B cell (primary cell): Measurements from ENCODE around the gene TANGO6. TPM values are rescaled to one million over a fixed set of nuclear protein-coding genes. Genes with fewer than 3 reads are reported as not detected.
A peak's percentile ranks its signal among the peaks of the same experiment; 100 is the strongest.

Experiments
- ATAC-seq: fragments of 200-7000 bp; cut with Tn5 transposase; one replicate; pipeline ENCODE4 v1.10.0; 2021; ENCODE audit warnings: low read depth, mild to moderate bottlenecking, moderate number of reproducible peaks, moderate library complexity
- CTCF ChIA-PET: fragments of 350-600 bp; sonication (Branson Sonifier 250); formaldehyde crosslinking; loops from one replicate; lab custom pipeline; 2021; ENCODE audit warnings: antibody characterized with exemption, inconsistent platforms; lab: Charles Lee
- POLR2A ChIA-PET: fragments of 350-600 bp; sonication (Branson Sonifier 250); formaldehyde crosslinking; loops from one replicate; lab custom pipeline; 2021; ENCODE audit warnings: antibody characterized with exemption; lab: Charles Lee
- DNase-seq: peaks from one replicate; pipeline ENCODE4 v3.0.0; 2013
- H2AFZ ChIP-seq: 2 replicates; pipeline ENCODE4 v1.6.1; 2012; ENCODE audit warnings: mild to moderate bottlenecking, low read depth, low read length; ENCODE audit not compliant: insufficient read depth, poor library complexity, severe bottlenecking
- H3K27ac ChIP-seq, 2 donors: 1 replicate in 1 of 2; 2 replicates in 1 of 2; pipeline ENCODE4 v1.5.1; 2012 to 2013; ENCODE audit warnings: low read length in 2 of 2, mild to moderate bottlenecking in 2 of 2, moderate library complexity in 1 of 2
- H3K27me3 ChIP-seq, 4 experiments: fragments of 200-600 bp in 1 of 4; sonication (generic) in 1 of 4; replicated peaks in 1 of 4; 1 replicate in 2 of 4; 2 replicates in 2 of 4; pipeline versions ENCODE4 v1.6.1 to v1.7.0; 2013 to 2016; ENCODE audit warnings: low read length in 3 of 4, mild to moderate bottlenecking in 2 of 4, mixed read lengths in 1 of 4, moderate library complexity in 1 of 4; ENCODE audit not compliant: insufficient read depth in 4 of 4, control insufficient read depth in 3 of 4; ENCODE audit errors: control extremely low read depth in 1 of 4
- H3K36me3 ChIP-seq, 2 experiments: replicated peaks in 1 of 2; 1 replicate in 1 of 2; 2 replicates in 1 of 2; pipeline versions ENCODE4 v1.6.1 to v1.7.1; 2013; ENCODE audit warnings: low read length in 1 of 2; ENCODE audit not compliant: insufficient read depth in 2 of 2, control insufficient read depth in 1 of 2; ENCODE audit errors: control extremely low read depth in 1 of 2, extremely low read depth in 1 of 2
- H3K4me1 ChIP-seq, 2 donors: fragments of 200-600 bp in 1 of 2; sonication (generic) in 1 of 2; 1 replicate in 1 of 2; 2 replicates in 1 of 2; pipeline versions ENCODE4 v1.5.1 to v1.6.1; 2013 to 2017; ENCODE audit warnings: low read length in 2 of 2; ENCODE audit not compliant: control insufficient read depth in 2 of 2, insufficient read depth in 2 of 2
- H3K4me2 ChIP-seq: replicated peaks from 2 replicates; pipeline ENCODE3; 2012; ENCODE audit warnings: mild to moderate bottlenecking, low read depth, low read length; ENCODE audit not compliant: poor library complexity, severe bottlenecking
- H3K4me3 ChIP-seq, 5 experiments: fragments of 200-600 bp in 1 of 5; sonication (generic) in 1 of 5; 1 replicate in 3 of 5; 2 replicates in 2 of 5; pipeline versions ENCODE4 v1.5.1 to v1.7.0; 2011 to 2016; ENCODE audit warnings: low read length in 4 of 5, mild to moderate bottlenecking in 4 of 5, low read depth in 2 of 5, control low read depth in 1 of 5, moderate library complexity in 1 of 5; ENCODE audit not compliant: insufficient read depth in 1 of 5; ENCODE audit errors: control extremely low read depth in 1 of 5, extremely low read depth in 1 of 5
- H3K79me2 ChIP-seq: fragments of 200-600 bp; sonication (generic); one replicate; pipeline ENCODE4 v1.6.0; 2016; ENCODE audit warnings: low read length; ENCODE audit not compliant: control insufficient read depth, insufficient read depth
- H3K9ac ChIP-seq: fragments of 200-600 bp; sonication (generic); 2 replicates; pipeline ENCODE4 v1.6.1; 2017; ENCODE audit warnings: mild to moderate bottlenecking, low read length, moderate library complexity
- H3K9me3 ChIP-seq, 3 donors: one replicate each; pipeline versions ENCODE4 v1.6.1 to v1.7.1; 2013; ENCODE audit warnings: low read length in 2 of 3; ENCODE audit not compliant: control insufficient read depth in 2 of 3, insufficient read depth in 1 of 3; ENCODE audit errors: control extremely low read depth in 1 of 3
- H4K20me1 ChIP-seq: 2 replicates; pipeline ENCODE4 v1.6.0; 2012; ENCODE audit warnings: mild to moderate bottlenecking, low read length; ENCODE audit not compliant: insufficient read depth, control insufficient read depth, poor library complexity, severe bottlenecking
- H3K27ac Mint-ChIP-seq: one replicate; pipeline ENCODE4 v1.8.0; 2021; ENCODE audit warnings: mixed read lengths
- H3K27me3 Mint-ChIP-seq: one replicate; pipeline ENCODE4 v1.8.0; 2021; ENCODE audit warnings: mixed read lengths
- H3K4me1 Mint-ChIP-seq: one replicate; pipeline ENCODE4 v1.8.0; 2021; ENCODE audit warnings: mixed read lengths
- H3K4me3 Mint-ChIP-seq: one replicate; pipeline ENCODE4 v1.8.0; 2021; ENCODE audit warnings: mixed read lengths
- H3K9me3 Mint-ChIP-seq: one replicate; pipeline ENCODE4 v1.8.0; 2022; ENCODE audit warnings: mixed read lengths; ENCODE audit not compliant: insufficient read depth
- CTCF ChIP-seq: fragments of 200-600 bp; IDR thresholded peaks from one replicate; pipeline ENCODE4 v1.8.0; 2022; ENCODE audit warnings: antibody characterized with exemption, mild to moderate bottlenecking
- EZH2 ChIP-seq: IDR thresholded peaks from 2 replicates; pipeline ENCODE4 v1.6.1; 2012; ENCODE audit warnings: borderline replicate concordance, low read depth, mild to moderate bottlenecking, moderate library complexity, low read length; ENCODE audit not compliant: insufficient read depth, poor library complexity, severe bottlenecking
- WGBS: methylation state at CpG from one replicate; pipeline ENCODE4 v1.1.5; 2013; ENCODE audit warnings: missing lambda C conversion rate; ENCODE audit not compliant: insufficient coverage; 5-methylcytosine and 5-hydroxymethylcytosine counted together
- intact Hi-C: fragments of 100-400 bp; cut with micrococcal nuclease; formaldehyde crosslinking; loops from one replicate; pipeline ENCODE4 v1.10.0; 2022
- polyA plus RNA-seq: library from polyadenylated mRNA; depleted of rRNA; stranded (reverse); fragments of >200 nt; gene quantifications from 2 replicates; pipeline ENCODE4 v1.2.3, GENCODE V29; 2012
- total RNA-seq, 2 donors: library from RNA; stranded (reverse); fragments of 120-200 nt in 1 of 2; gene quantifications; 1 replicate in 1 of 2; 2 replicates in 1 of 2; pipeline versions ENCODE4 v1.2.3 to v1.2.4, GENCODE V29; 2013 to 2022

Gene TANGO6
- total and polyA plus RNA-seq, 2 donors (not counting 1 experiment from before 2014, with no cell fraction given): 8.0 to 42.8 TPM

- Histone ChIP-seq H3K79me2 (no peaks in the 10 kb centered on the region), H4K20me1 (peaks cover 71% of the 10 kb centered on the region), H3K4me3 (no peak overlapping the region), H3K27me3 (peaks cover 0 to 9% (median 4%) of the 10 kb centered on the region in 4 experiments), H3K4me1 (peaks cover 5 to 6% of the 10 kb centered on the region in 2 donors), H3K9ac (no peak overlapping the region), H3K27ac (no peak overlapping the region), H3K36me3 (peaks cover 1 to 41% of the 10 kb centered on the region in 2 experiments), H2AFZ (no peak overlapping the region), H3K9me3 (no peaks in the 10 kb centered on the region), H3K4me2 (no peak overlapping the region)
- DNase-seq (peak; percentile 51), ATAC-seq (peak; percentile 67)
- Mint-ChIP-seq H3K27me3 (peaks cover 10% of the 10 kb centered on the region), H3K4me3 (no peak overlapping the region), H3K9me3 (no peaks in the 10 kb centered on the region), H3K27ac (no peak overlapping the region), H3K4me1 (peaks cover 2% of the 10 kb centered on the region)
- intact Hi-C loops: no loop called here
- TF ChIP-seq EZH2: no peak
- TF ChIP-seq CTCF: peak; percentile 73
- POLR2A ChIA-PET: no interaction called here
- CTCF ChIA-PET: interaction anchor here (0.6 to 2.8 kb wide), 8 partner anchors 11 to 247 kb away, joined by 3 to 9 read pairs (median 4); partner anchors contain the start of genes CHTF8 and UTP4
- WGBS: 81% methylated on average over 6 of the region's 6 CpGs
Measured at GRCh38 chr16:69112285-69113129, 269.2 kb downstream of the TANGO6 start.

- no peak for ATAC-seq
- Mint-ChIP-seq H3K27me3 (peaks cover 5% of the 10 kb centered on the region), H3K27ac (no peak overlapping the region)
Measured at GRCh38 chr16:69113216-69113615, 269.9 kb downstream of the TANGO6 start.

More at GRCh38 chr16:69113216-69113615, 269.9 kb downstream of the TANGO6 start:
- Histone ChIP-seq H3K79me2 (peaks cover 1% of the 10 kb centered on the region), H3K4me1 (no peaks in the 10 kb centered on the region), H2AFZ (no peak overlapping the region), H3K9me3 (no peaks in the 10 kb centered on the region), H3K4me2 (no peak overlapping the region), H3K27ac (no peak overlapping the region), H3K27me3 (peaks cover 0 to 2% (median under 1%) of the 10 kb centered on the region in 4 experiments), H4K20me1 (peaks cover 71% of the 10 kb centered on the region), H3K4me3 (no peak overlapping the region), H3K9ac (no peak overlapping the region), H3K36me3 (peaks cover 1 to 48% of the 10 kb centered on the region in 2 experiments)
- H3K4me1 Mint-ChIP-seq: peaks cover 4% of the 10 kb centered on the region
- ChIA-PET POLR2A (no interaction called here), CTCF (interaction anchor here (1.0 to 1.9 kb wide), 6 partner anchors 10 to 248 kb away, joined by 3 to 9 read pairs (median 4); partner anchors contain the start of genes CHTF8 and UTP4)
- no peaks in the 10 kb centered on the region for H3K9me3 Mint-ChIP-seq
- WGBS: 100% methylated on average over 7 of the region's 7 CpGs
- TF ChIP-seq CTCF (no peak), EZH2 (no peak)
- DNase-seq: no peak
- intact Hi-C loops: no loop called here
- H3K4me3 Mint-ChIP-seq: no peak overlapping the region
